GM18508 (cell line): ENCODE data around the gene ZDHHC23.

ENCODE experiments used
- ATAC-seq: cut with Tn5 transposase; IDR thresholded peaks from one replicate; pipeline ENCODE4 v1.9.1; 2021; ENCODE audit warnings: moderate number of reproducible peaks; ENCODE audit not compliant: insufficient read depth, unreplicated experiment

ZDHHC23 gene, protein sequence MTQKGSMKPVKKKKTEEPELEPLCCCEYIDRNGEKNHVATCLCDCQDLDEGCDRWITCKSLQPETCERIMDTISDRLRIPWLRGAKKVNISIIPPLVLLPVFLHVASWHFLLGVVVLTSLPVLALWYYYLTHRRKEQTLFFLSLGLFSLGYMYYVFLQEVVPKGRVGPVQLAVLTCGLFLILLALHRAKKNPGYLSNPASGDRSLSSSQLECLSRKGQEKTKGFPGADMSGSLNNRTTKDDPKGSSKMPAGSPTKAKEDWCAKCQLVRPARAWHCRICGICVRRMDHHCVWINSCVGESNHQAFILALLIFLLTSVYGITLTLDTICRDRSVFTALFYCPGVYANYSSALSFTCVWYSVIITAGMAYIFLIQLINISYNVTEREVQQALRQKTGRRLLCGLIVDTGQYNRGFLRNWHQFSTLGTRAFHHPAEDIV

DNA sequence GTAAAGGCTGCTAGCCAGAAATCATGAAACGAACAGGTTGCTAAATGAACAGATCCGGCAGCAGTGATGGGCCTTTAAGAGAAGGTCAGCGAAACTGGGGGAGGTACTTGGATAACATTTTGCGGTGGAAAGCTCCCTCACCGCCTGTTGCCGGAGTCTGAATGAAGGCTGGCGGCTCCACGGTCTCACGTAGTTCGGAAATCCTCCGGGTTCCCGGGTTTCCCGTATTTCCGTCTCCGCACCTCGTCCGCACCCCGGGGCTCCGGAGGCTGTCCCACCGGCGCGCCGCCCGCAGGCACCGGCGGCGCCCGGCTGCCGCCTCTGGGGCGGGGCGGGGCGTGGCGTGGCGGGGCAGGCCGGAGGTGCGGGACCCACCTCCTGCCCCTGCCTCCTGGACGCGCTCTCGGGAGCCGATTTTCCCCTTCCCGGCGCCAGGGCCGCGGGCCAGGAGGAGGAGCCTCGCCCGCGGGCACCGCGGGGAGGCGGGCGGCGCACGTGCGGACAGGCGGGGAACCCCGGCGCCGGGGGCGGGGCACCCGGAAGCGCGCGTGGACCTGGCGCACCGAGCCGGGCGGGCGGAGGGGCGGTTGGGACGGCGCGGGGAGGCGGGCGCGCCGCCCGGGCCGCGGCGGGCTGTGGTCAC, at the start of gene ZDHHC23:
Gene ZDHHC23 (plus strand): TSS at position 642 of the 643 bp plus-strand sequence. CDS start 790 bp downstream, outside the sequence.
- no peak for ATAC-seq

DNA sequence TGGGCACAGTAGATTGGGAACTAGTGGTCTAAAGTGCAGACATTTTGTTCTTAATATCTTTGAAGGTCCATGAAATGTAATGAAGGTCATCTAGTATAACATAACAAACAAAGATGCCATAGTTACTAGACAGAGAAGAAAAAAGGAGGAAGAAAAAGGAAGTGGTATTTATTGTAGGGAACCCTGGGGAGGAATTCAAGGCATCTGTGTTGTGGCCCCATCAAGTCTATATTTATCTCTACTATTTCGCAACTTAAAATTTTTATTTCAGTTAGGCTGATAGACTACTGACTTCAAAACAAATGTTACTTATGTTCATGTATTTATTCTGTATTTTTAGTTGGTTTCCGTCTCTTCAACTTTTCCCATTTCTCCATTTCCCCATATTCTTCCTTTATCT, 48.9 kb upstream of the ZDHHC23 start:
- ATAC-seq: no peak

DNA sequence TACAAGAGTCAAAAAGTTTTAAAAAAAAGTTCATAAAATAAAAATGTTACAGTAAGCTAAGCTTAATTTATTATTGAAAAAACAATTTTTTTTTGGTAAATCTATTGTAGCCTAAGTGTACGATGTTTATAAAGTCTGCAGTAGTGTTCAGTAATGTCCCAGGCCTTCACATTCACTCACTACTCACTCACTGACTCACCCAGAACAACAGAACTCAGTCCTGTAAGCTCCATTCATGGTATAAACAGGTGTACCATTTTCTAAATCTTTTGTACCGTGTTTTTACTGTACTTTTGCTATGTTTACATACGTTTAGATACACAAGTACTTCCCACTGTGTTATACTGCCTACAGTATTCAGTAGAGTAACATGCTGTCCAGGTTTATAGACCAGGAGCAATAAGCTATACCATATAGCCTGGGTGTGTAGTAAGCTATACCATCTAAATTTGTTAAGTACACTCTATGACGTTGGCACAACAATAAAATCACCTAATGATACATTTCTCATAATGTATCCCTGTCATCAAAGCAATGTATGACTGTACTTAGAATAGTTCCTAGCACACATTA, 41.2 kb upstream of the ZDHHC23 start:
- no peak for ATAC-seq

DNA sequence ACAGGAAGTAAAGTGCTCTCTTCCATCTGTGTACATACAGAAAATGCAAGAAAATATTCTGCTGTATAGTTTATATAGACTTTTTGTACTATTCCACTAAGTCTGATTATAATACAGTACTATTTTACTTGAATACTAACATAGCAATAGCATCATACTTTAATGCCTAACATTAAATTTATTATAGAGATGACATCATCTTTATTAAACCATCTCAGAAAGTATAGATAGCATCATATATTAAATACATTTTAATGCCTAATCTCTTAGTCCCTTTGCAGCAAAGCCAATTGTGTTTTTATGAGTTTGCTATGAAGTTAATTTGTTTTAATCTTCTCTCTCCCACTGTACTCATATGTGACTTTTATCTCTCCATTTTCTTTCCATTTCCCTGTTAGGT, 39.7 kb upstream of the ZDHHC23 start:
- no peak for ATAC-seq

DNA sequence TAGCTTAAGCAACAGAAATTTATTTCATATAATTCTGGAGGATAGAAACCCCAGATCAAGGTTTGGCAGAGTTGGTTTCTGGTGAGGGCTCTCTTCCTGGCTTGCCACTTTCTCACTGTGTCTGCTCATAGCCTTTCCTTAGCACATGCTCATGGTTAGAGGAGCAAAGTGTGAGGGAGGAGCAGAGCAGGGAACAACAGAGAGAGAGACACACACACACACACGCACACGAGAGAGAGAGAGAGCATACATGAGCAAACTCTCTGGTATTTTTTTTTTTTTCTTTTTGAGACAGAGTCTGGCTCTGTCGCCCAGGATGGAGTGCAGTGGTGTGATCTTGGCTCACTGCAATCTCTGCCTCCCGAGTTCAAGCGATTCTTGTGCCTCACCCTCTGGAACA, 36.8 kb upstream of the ZDHHC23 start:
- no peak for ATAC-seq

DNA sequence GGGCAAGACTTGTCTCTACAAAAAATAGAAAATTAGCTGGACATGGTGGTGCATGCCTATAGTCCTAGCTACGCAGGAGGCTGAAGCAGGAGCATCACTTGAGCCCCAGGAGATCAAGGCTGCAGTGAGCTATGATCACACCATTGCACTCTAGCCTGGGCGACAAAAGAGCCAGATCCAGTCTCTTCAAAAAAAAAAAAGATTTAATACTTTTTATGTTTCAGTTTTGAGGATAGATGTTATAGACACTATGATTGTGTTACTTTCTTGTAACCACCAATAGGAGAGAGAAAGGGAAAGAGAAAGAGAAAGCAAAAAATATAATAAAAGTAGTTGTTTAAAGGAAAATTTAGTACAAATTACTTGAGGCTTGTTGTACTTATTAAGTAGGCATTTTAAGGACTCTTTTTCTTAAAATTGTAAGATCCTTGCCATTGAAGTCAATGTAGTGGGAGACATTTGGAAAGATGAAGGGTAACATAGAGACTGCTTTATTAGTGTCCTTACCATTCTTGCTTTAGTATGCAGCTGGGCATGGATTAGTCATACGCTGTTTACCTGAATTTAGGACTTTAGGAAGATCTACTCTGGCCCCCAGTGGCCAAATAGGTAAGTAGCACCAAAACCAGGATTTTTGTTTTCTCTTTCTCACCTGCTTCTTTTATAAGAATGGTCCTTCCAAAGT, 35.1 kb upstream of the ZDHHC23 start:
- ATAC-seq: peak; percentile 84

DNA sequence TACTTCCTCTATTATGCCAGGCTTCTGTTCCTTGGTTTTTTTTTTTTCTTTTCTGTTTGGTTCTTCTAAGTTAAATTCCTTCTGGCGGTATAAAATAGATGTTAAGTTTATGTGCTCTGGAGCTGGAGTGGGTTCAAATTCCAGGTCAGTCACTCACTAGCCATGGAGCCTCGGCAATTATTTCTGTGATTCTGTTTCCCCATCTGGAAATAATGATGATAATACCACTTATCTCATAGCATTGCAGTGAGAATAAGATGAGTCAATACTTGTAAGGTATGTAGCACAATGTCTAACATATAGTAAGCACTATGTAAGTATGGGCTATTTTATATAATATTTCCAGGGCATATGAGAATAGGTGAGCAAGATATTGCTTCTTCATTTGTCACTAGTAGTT, 33.2 kb upstream of the ZDHHC23 start:
- ATAC-seq: no peak

DNA sequence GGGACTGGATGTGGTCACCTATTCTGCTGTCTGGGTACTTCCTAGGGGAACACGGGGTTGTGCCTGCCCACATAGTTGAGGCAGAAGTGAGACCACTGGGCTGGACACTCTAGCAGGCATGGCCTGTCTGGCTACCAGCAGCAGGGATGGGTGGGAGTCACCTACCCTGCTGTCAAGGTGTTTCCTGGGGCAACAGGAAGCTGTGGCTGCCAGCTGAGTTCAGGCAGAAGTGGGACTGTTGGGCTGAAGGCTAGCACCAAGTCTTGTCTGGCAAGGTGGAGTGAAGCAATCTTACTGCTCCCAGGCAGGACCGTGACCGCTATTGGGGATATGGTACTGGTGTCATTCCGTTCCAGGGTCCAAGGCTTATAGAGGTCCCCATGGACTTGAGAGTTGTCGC, 20.3 kb upstream of the ZDHHC23 start:
- ATAC-seq: no peak

DNA sequence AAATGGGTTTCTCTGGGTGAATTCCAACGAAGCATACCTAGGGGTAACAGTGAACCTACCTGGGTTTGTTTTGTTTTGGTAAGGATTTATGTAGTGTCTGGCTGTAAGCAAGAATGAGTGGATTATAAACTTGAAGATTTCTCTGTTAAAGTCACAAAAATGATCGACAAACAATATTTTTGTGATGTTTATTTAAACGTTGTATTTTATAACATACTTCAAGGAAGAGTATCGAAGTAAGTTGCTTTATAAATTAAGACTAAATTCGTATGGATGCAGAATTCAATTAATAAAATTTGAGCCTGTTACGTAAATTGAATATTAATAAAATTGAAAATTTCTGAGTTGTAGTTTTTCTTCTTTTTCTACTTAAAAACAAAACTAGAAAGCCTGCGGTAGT, 982 bp upstream of the ZDHHC23 start:
- ATAC-seq: no peak

DNA sequence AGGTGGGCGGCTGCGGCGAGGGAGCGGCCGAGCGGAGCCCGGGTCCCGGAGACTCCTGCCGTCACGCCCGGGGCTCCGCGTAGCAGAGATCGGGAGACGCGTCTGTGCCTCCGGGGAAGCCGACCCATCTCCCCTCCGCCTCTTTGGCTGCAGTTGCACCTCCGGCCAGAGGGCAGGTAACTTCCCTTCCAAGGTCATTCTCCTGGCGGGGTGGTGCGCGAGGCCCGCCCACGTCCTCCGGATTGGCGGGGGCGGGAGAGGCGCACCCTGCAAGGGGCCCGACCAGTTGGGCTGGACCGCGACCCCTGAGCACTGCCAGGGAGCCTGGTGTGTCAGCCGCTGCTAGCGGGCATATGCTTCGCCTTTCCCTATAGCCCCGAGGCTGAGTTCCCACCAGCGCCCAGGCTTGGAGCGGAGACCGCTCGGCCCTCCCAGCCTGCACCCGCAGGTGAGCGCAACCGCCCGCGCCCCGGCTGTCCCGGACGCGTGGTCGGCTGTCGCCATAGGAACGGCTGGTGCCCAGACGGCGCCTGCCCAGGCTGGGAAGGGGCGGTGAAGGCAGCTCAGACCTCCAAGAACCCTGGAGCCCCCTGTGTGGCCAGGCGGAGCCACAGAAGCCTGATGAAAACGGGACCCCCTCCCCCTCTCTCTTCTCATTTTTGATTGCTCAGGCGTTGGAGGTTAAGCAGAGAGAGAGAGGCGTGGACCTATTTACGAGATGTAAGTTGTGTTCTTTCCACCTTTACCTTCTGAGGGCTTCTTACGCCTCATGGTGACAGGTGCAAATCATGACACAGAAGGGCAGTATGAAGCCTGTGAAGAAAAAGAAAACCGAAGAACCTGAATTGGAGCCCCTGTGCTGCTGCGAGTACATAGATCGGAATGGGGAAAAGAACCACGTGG, 453 bp downstream of the ZDHHC23 start:
- no peak for ATAC-seq

DNA sequence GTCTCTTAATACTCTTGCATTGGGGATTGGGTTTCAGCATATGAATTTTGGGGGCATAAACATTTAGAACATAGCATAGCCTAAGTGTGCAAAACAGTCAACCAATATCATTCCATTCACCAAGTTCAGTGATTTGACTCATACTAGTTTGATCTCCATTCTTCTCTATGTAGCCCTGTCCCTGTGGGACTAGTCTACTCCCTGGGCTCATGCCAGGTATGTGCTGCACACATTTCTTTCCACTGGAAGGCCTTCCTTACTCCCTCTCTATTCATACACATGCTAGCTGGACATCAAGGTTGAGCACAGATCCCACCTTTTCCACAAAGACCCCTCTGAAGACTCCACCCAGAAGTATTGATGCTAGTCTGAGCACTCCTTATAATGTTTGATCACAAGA, 5.1 kb downstream of the ZDHHC23 start:
- ATAC-seq: no peak

DNA sequence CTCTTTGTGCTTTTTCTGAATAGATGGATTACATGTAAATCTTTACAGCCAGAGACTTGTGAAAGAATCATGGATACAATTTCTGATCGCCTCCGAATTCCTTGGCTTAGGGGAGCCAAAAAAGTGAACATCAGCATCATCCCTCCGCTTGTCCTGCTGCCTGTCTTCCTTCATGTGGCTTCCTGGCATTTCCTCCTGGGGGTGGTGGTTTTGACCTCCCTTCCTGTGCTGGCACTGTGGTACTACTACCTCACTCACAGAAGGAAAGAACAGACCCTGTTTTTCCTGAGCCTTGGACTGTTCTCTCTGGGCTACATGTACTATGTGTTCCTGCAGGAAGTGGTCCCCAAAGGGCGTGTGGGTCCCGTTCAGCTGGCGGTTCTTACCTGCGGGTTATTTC, 5.9 kb downstream of the ZDHHC23 start:
- ATAC-seq: no peak

DNA sequence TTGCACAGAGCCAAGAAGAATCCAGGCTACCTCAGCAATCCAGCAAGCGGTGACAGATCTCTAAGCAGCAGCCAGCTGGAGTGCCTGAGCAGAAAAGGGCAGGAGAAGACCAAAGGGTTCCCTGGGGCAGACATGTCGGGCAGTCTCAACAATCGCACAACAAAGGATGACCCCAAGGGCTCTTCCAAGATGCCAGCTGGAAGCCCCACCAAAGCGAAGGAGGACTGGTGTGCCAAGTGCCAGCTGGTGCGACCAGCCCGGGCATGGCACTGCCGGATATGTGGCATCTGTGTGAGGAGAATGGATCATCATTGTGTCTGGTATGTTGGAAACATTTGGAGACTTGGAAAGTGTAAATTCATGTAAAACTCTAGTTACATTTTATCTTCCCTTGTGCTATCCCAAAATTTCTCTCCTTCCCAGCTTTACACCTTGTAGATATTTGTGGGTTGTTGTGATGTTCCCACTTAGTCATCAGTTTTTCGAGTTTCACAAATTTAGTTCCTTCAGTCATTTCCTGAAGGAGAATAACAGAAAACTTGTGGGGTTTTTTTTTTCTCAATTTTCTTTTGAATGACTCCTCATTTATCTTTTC, 6.4 kb downstream of the ZDHHC23 start:
- no peak for ATAC-seq

DNA sequence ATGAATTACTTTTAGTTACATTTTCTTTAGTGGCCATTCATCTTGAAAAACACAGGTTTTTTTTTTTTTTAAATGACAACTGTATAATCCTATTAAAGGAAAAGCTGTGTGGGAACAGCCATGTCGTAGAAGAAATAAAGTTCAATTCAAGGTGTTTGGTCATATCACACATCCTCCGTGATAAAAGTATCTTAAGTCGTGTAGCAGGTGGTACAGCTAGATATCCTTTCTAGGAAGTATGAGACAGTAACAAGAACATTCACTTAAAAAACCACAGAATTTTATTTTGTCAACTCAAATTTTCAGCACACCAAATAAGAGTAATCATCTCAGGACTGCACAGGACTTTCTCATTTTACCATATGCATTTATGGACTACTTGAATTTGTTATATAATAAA, 16.1 kb downstream of the ZDHHC23 start:
- no peak for ATAC-seq

DNA sequence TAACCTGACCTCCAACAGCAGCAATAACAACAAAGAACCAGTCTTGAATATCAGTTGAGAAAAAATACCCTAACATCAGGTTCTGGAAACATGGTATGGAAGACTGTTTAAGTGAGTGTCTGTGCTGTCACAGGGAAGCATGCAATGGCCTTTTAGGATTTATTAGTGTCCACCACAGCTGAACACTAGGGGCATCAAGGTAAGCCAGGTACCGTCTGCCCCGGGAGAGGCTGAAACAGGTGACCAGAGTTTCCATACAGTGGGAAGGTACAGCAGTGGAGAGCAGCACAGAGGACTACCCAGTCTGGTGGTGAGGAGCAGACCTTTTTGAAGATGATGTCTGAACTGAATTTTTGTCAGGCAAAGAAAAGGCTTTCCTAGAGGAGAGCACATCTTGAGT, 18.4 kb downstream of the ZDHHC23 start:
- ATAC-seq: no peak

DNA sequence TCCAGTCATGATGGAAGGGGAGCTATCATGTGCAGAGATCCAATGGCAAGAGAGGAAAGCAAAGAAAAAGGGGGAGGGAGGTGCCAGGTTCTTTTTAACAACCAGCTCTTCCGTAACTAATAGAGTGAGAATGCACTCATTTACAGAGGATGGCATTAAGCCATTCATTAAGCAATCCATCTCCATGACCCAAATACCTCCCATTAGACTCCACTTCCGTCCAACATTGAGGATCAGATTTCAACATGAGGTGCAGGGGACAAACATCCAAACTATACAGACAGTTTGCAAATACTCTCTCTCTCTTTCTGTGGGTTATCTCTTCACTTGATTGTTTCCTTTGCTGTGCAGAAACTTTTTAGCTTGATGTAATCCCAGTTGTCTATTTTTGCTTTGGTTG, 21.2 kb downstream of the ZDHHC23 start:
- no peak for ATAC-seq

DNA sequence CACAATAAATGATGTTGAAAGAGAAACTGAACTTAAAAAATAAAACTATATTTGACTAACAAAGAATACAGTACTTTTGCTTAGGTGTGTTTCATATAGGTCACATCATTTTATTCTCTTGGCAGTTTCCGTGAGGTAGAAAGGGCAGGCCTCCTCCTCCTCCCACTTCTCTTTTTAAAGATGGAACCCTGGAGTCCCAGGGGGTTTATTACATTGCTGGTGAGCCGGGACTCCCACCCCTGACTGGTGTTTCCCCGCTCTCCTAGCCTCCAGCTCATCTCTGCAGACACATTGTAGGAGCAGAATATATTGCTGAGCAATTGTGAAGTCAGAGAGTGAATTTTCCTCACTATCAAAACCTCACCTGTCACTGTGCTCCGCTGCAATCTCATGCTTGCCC, 30.0 kb downstream of the ZDHHC23 start:
- no peak for ATAC-seq

DNA sequence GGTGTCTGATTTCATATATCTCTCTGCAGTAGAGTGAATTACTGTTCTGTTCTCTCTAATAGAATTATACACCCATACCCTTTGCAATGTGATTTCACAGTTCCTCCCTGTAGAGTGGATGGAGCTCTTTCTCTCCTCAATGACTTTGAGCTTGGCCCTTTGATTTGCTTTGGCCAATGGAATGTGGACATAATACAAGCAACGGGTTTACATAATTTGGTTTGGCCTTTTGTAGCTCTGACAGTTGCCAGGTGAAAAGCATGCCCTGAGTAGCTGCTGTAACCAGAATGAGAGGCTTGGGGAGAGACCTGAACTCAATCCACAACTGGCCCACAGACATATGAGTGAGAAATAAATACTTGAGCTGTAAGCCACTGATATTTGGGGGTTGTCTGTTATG, 32.1 kb downstream of the ZDHHC23 start:
- no peak for ATAC-seq

DNA sequence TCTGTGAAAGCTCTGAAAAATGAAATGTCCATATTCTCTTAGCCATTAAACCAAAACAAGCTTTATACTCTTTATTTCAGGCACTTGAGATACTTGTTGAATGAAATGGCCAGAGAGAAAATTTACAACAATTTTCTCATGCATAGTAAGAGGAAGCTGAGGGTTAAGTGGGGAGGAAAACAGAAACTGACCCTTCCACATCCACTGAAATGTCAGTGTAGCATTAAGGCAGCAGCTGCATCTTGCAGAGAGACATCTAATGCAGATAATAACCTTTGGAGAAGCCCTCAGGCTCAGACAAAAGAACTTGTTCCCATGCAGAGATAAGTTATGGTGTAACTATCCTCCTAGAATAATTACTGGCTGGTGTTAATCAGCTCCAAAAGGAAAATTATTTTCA, 34.0 kb downstream of the ZDHHC23 start:
- ATAC-seq: no peak

DNA sequence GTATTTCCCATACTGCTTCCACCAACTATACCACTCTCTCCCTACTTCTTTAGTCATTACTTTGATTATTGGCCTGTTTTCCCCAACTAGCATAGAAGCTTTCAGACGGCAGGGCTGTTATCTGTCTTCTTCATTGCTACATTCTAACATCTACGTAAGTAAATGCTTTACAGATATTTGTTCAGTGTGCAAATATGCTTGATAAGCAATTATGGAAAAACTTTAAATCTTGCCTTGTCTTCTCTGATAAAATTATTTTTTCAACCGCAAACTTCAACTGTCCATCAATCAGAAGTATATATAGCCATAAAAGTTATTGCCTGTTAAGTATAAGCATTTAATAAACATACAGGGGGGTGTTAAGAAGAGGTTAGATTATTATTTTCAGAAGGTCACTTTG, 35.7 kb downstream of the ZDHHC23 start:
- no peak for ATAC-seq
